K562 (cell line): Measurements from ENCODE around the gene RPS27. TPM values are rescaled to one million over a fixed set of nuclear protein-coding genes. Genes with fewer than 3 reads are reported as not detected.

Source experiments
- BRCA1 ChIP-seq, 2 experiments: fragments of 450-650 bp in 1 of 2; sonication (generic) in 1 of 2; formaldehyde crosslinking in 1 of 2; IDR thresholded peaks; 2 replicates each; pipeline versions ENCODE4 v1.5.0 to v1.6.1; 2017 to 2020; ENCODE audit warnings: mild to moderate bottlenecking in 1 of 2, missing genetic modification reagents in 1 of 2
- FOXA1 ChIP-seq: fragments of 450-650 bp; IDR thresholded peaks from 2 replicates; pipeline ENCODE4 v1.6.1; 2016; ENCODE audit warnings: mild to moderate bottlenecking, borderline replicate concordance
- FOXJ3 ChIP-seq: sonication (generic); formaldehyde crosslinking; IDR thresholded peaks from 2 replicates; pipeline ENCODE4 v1.4.0; 2020; ENCODE audit warnings: mild to moderate bottlenecking, missing genetic modification reagents
- HIVEP1 ChIP-seq: fragments of 250-450 bp; sonication (Bioruptor Pico); IDR thresholded peaks from 2 replicates; pipeline ENCODE4 v1.4.0; 2020; ENCODE audit warnings: mild to moderate bottlenecking
- JUND ChIP-seq, 2 experiments: IDR thresholded peaks; 2 replicates in 1 of 2; 3 replicates in 1 of 2; pipeline ENCODE4 v1.6.1; 2011; ENCODE audit warnings: borderline replicate concordance in 2 of 2, low read depth in 2 of 2, low read length in 2 of 2, improper control_type of control experiment in 1 of 2, missing biosample characterization in 1 of 2, missing genetic modification characterization in 1 of 2, missing genetic modification reagents in 1 of 2
- MTA1 ChIP-seq: fragments of 450-650 bp; IDR thresholded peaks from 2 replicates; pipeline ENCODE4 v1.6.1; 2017; ENCODE audit warnings: borderline replicate concordance
- NR2C1 ChIP-seq, 2 experiments: fragments of 450-650 bp; IDR thresholded peaks; 2 replicates each; pipeline ENCODE4 v1.6.1; 2017; ENCODE audit warnings: mild to moderate bottlenecking in 2 of 2, antibody characterized with exemption in 1 of 2, inconsistent platforms in 1 of 2, missing compliant biosample characterization in 1 of 2, missing genetic modification characterization in 1 of 2
- NR2F6 ChIP-seq: fragments of 450-650 bp; formaldehyde crosslinking; IDR thresholded peaks from 2 replicates; pipeline ENCODE4 v1.4.0; 2020; ENCODE audit warnings: mild to moderate bottlenecking
- RBBP5 ChIP-seq: fragments of 200-600 bp; sonication (generic); IDR thresholded peaks from 2 replicates; pipeline ENCODE4 v1.6.1; 2012; ENCODE audit warnings: borderline replicate concordance, mild to moderate bottlenecking, low read length, control low read depth, inconsistent platforms; ENCODE audit not compliant: insufficient read depth, poor library complexity, severe bottlenecking
- RFX7 ChIP-seq: fragments of 250-450 bp; sonication (Bioruptor Pico); IDR thresholded peaks from 2 replicates; pipeline ENCODE4 v1.5.1; 2021; ENCODE audit warnings: mild to moderate bottlenecking
- SLC30A9 ChIP-seq: fragments of 250-450 bp; sonication (Bioruptor Pico); IDR thresholded peaks from 2 replicates; pipeline ENCODE4 v1.8.0; 2022; ENCODE audit warnings: mild to moderate bottlenecking, moderate library complexity
- TCF7L2 ChIP-seq: fragments of 150-350 bp; IDR thresholded peaks from 2 replicates; pipeline ENCODE4 v1.6.1; 2016; ENCODE audit warnings: low read depth, mild to moderate bottlenecking, low read length, moderate library complexity
- YY1 ChIP-seq, 3 experiments: IDR thresholded peaks; 2 replicates each; pipeline ENCODE4 v1.6.1; 2011; ENCODE audit warnings: low read length in 2 of 3, mild to moderate bottlenecking in 2 of 3, moderate library complexity in 2 of 3, borderline replicate concordance in 1 of 3, control low read depth in 1 of 3, low read depth in 1 of 3; ENCODE audit not compliant: insufficient read depth in 3 of 3, insufficient replicate concordance in 2 of 3, control insufficient read depth in 1 of 3, insufficient read length in 1 of 3; ENCODE audit errors: extremely low read depth in 1 of 3
- ZNF354B ChIP-seq: fragments of 250-450 bp; sonication (Bioruptor Pico); IDR thresholded peaks from 2 replicates; pipeline ENCODE4 v1.4.0; 2020
- ZNF740 ChIP-seq, 3 experiments: fragments of 200-800 bp in 1 of 3; sonication (Bioruptor generic) in 1 of 3; sonication (generic) in 1 of 3; formaldehyde crosslinking in 1 of 3; IDR thresholded peaks; 2 replicates each; pipeline versions ENCODE4 v1.6.1 to v1.8.0; 2016 to 2022; ENCODE audit warnings: mild to moderate bottlenecking in 2 of 3, missing compliant biosample characterization in 2 of 3, missing genetic modification characterization in 2 of 3, missing genetic modification reagents in 1 of 3
- ZNF79 ChIP-seq: fragments of 250-450 bp; sonication (Bioruptor Pico); IDR thresholded peaks from 2 replicates; pipeline ENCODE4 v1.4.0; 2020; ENCODE audit warnings: low read depth, mild to moderate bottlenecking, moderate library complexity
- polyA plus RNA-seq, 8 experiments: library from polyadenylated mRNA; depleted of rRNA in 4 of 8; stranded (reverse) in 5 of 8; unstranded in 3 of 8; fragments of >200 nt; fragmentation: Nextera tagmentation in 2 of 8; fragmentation: Illumina TruSeq in 1 of 8; extraction: Ambion mirVana in 2 of 8; extraction: Trizol in 1 of 8; gene quantifications; 2 replicates each; pipeline versions ENCODE4 v1.2.1 to v1.2.3, GENCODE V29; 2011 to 2014; ENCODE audit warnings: inconsistent platforms in 1 of 8, missing spikeins in 1 of 8
- total RNA-seq, 7 experiments: library from RNA; depleted of rRNA in 6 of 7; stranded (reverse); fragments of >200 nt in 6 of 7; fragmentation: Illumina TruSeq in 2 of 7; extraction: Trizol in 2 of 7; gene quantifications; 2 replicates each; pipeline versions ENCODE4 v1.2.1 to v1.2.3, GENCODE V29; 2011 to 2021; ENCODE audit warnings: low replicate concordance in 1 of 7
- TF ChIP-seq, protein P1 (sequence below): sonication (generic); formaldehyde crosslinking; IDR thresholded peaks from 2 replicates; pipeline ENCODE4 v1.5.0; 2020; ENCODE audit warnings: missing genetic modification reagents
- TF ChIP-seq, protein P2 (sequence below): sonication (generic); formaldehyde crosslinking; IDR thresholded peaks from 2 replicates; pipeline ENCODE4 v1.8.1; 2023; ENCODE audit warnings: mild to moderate bottlenecking, missing genetic modification reagents, moderate library complexity

Gene RPS27
- total and polyA plus RNA-seq, 9 of the 15 experiments (the other 6 are each of a cell fraction or from before 2014, with no cell fraction given): 2,091 to 9,377 (median 6,706) TPM

GRCh38 chr1:153977250-153978240 is 13.0 kb upstream of the RPS27 start, which contains the start of gene JTB (continued):
- TF ChIP-seq TCF7L2 (no peak), FOXJ3 (CRISPR knock-in tag) (no peak), JUND (IDR thresholded peaks at IDR 0.05; ENCODE audit: borderline replicate concordance, low read depth, low read length) (no peak; the same call in 1 of the 2 replicates), JUND (tag; IDR thresholded peaks at IDR 0.05; ENCODE audit: borderline replicate concordance, low read depth, low read length) (0 out of 3 replicates have a peak, but pooled peaks have one; percentile 23), ZNF354B (CRISPR knock-in tag) (no peak), BRCA1 (IDR thresholded peaks at IDR 0.05) (no peak), BRCA1 (CRISPR knock-in tag; IDR thresholded peaks at IDR 0.05) (no peak), FOXA1 (no peak), SLC30A9 (CRISPR knock-in tag) (no peak), HIVEP1 (0 out of 2 replicates have a peak, but pooled peaks have one; percentile 2), MTA1 (no peak), ZNF79 (CRISPR knock-in tag) (no peak), RFX7 (CRISPR knock-in tag) (no peak), NR2C1 (IDR thresholded peaks at IDR 0.05) (peak; percentile 31; the same call in 1 of the 2 replicates), NR2C1 (tag; IDR thresholded peaks at IDR 0.05) (peak; percentile 61; the same call in 1 of the 2 replicates), RBBP5 (peak; percentile 87), YY1 (IDR thresholded peaks at IDR 0.05; ENCODE audit: borderline replicate concordance in 1 of 3, control insufficient read depth in 1 of 3, extremely low read depth in 1 of 3, insufficient read depth in 3 of 3, insufficient read length in 1 of 3, insufficient replicate concordance in 2 of 3, low read depth in 1 of 3, low read length in 2 of 3) (peak; percentile 71 to 97 (median 94)), ZNF740 (CRISPR knock-in tag; IDR thresholded peaks at IDR 0.05) (no peak), ZNF740 (tag; IDR thresholded peaks at IDR 0.05) (no peak), NR2F6 (0 out of 2 replicates have a peak, but pooled peaks have one; percentile 4)
- TF ChIP-seq, protein P1, sequence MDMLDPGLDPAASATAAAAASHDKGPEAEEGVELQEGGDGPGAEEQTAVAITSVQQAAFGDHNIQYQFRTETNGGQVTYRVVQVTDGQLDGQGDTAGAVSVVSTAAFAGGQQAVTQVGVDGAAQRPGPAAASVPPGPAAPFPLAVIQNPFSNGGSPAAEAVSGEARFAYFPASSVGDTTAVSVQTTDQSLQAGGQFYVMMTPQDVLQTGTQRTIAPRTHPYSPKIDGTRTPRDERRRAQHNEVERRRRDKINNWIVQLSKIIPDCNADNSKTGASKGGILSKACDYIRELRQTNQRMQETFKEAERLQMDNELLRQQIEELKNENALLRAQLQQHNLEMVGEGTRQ (CRISPR knock-in tag): no peak
- TF ChIP-seq, protein P2, sequence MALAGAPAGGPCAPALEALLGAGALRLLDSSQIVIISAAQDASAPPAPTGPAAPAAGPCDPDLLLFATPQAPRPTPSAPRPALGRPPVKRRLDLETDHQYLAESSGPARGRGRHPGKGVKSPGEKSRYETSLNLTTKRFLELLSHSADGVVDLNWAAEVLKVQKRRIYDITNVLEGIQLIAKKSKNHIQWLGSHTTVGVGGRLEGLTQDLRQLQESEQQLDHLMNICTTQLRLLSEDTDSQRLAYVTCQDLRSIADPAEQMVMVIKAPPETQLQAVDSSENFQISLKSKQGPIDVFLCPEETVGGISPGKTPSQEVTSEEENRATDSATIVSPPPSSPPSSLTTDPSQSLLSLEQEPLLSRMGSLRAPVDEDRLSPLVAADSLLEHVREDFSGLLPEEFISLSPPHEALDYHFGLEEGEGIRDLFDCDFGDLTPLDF (CRISPR knock-in tag): no peak
